GM18519 (cell line): ENCODE measurements around the gene ZBTB44.

ENCODE experiments used
- ATAC-seq: cut with Tn5 transposase; IDR thresholded peaks from one replicate; pipeline ENCODE4 v1.9.1; 2021; ENCODE audit warnings: mild to moderate bottlenecking, moderate library complexity; ENCODE audit not compliant: unreplicated experiment, low FRiP score

The ZBTB44 gene

DNA sequence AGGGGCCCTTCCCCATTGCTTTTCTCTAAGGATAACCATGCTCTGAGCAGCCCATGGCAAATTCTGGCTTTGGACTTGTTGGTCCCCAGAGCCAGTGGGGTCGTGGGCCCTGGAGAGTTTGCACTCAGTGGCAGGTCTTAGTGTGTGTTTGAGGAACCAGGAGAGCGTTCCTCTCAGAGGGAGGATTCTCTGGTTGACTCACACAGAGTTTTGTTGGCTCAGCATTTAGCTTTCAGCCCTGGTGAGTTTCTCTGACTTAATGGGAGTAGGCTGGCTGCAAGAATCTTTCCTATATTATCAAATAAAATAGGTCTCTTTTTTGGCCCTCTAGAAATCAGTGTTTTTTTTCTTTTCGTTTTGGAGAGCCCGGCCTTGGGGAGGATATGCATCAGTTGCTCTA, 134.2 kb downstream of the ZBTB44 start:
- no peak for ATAC-seq

DNA sequence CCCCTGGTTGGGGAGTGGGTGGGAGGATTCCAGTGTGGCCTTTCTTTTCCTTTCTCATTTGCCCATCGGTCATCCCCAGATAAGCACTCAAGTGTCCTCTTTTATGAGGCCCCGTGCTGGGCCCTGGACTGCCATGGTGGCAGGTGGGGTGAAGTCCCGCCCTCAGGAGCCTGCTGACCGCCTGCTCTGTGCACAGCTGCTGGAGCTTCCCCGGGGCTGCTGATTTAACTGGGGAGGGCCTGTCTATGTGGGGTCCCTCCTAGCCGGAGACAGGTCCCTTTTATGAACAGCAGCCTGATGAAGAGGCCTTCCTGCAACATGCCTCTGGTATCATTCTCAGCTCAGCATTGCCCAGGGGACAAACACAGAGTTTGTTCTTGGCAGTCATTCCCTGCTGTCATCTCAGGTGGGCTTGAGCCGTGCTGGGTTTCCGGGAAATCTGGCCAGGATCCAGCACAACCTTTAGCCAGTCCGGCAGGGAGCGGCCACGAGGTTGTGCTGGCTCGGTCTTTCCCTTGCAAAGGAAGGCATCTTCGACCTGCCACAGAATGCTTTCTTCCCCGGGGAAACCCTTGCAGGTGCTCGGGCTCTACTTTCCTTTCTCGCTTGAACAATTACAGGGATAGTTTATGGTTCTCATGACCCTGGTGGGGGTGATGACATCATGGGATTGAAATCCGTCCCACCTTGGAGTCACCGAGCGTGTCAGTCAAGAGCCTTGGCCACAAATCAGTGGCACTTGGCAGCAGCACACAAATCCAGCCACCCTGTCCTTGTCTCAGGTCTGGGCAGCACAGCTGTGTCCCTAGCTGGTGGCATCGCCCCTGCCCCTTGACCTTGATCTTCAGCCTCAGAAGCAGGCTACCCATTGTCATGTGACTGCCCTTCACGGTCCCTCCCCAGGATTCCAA, 135.1 kb downstream of the ZBTB44 start:
- ATAC-seq, result no peak

DNA sequence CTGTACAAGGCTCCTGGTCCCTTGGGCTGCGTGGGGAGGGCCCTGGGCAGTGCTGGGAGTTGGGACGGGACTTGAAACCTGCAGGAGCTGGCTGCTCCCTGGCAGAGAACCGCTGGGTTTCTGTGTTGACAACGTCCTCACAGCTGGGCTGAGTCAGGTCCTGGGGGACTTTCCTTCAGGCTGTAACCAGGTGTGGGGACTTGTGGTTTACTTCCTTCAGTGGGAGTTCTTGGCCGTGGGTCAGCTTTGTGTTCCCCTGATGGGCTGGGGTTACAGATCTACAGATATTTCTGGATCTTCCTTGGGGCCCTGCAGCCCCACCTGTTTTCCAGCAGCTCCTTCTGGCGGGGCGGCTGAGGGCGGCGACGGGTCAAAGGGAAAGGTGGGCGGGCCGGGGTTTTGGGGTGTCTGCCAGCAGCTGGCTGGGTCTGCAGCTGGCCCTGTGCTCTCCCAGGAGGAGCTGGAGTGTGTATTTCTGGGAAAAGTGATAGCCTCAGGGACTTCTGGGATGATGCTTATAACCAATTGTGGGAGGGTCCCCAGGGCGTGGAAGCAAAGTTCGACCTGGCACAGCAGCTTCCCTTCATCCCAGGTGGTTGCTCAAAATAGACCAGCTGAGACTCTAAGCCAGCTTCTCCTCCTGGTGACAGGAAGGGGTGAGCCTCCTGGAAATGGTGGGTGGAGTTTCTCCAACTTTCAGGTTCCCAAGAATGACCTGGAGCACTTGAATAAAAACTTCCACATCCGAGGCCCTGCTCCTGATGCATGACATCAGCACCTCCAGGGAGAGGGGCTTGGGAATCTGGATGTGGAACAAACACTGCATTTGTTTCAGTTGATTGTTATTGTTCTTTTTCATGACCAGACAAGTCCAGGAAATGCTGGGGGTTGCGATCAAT, 136.0 kb downstream of the ZBTB44 start:
- no peak for ATAC-seq

DNA sequence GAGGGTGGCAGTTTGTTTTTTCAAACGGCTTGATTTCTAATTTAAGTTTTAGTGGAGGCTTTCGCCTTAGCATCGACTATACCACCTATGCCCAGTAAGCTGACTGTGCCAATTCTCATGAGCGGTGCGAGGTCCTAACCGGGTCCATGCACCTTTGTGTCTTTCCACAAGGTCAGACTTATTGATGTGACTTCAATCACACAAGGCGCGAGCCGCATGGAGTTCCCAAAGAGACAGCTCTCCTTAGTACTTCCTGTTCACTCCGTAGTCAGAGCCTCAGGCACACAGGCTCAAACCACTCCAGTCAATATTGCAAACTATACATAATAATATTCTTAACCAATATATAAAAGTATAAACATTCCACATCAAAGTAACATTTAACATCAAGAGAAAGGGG, 136.9 kb downstream of the ZBTB44 start:
- no peak for ATAC-seq
